Esophagus squamous epithelium (tissue), 5 donors: ENCODE data around the gene C22orf23. TPM values are rescaled to one million over a fixed set of nuclear protein-coding genes. Genes with fewer than 3 reads are reported as not detected.
"Not testable (repeated sequence)": the region's sequence is repeated elsewhere in the genome, so short reads cannot be mapped to it uniquely, and the experiment has no call there.

Source experiments
- DNase-seq: peaks from one replicate; lab custom pipeline; 2025; lab: John Stamatoyannopoulos, UW
- H3K27ac ChIP-seq, 4 donors: fragments of 200-600 bp; sonication (generic); one replicate each; pipeline ENCODE4 v1.5.1; 2016 to 2019; ENCODE audit warnings: mild to moderate bottlenecking in 1 of 4
- H3K27me3 ChIP-seq, 4 donors: fragments of 200-600 bp; sonication (generic); 1 replicate in 3 of 4; 2 replicates in 1 of 4; pipeline versions ENCODE4 v1.5.1 to v1.6.0; 2017 to 2021; ENCODE audit warnings: antibody characterized with exemption in 1 of 4
- H3K36me3 ChIP-seq, 3 donors: fragments of 200-600 bp; sonication (generic); one replicate each; pipeline ENCODE4 v1.5.1; 2016 to 2019
- H3K4me1 ChIP-seq, 3 donors: fragments of 200-600 bp; sonication (generic); one replicate each; pipeline ENCODE4 v1.5.1; 2017 to 2019
- H3K4me3 ChIP-seq, 4 donors: fragments of 200-600 bp; sonication (generic); 1 replicate in 3 of 4; 2 replicates in 1 of 4; pipeline ENCODE4 v1.5.1; 2016 to 2019; ENCODE audit warnings: mild to moderate bottlenecking in 2 of 4, moderate library complexity in 1 of 4
- H3K9me3 ChIP-seq, 3 donors: fragments of 200-600 bp; sonication (generic); one replicate each; pipeline ENCODE4 v1.5.1; 2016 to 2019
- CTCF ChIP-seq, 6 experiments: fragments of 450-650 bp in 4 of 6; fragments of 200-600 bp in 2 of 6; sonication (generic) in 2 of 6; IDR thresholded peaks; one replicate each; pipeline ENCODE4 v1.5.1; 2016 to 2019; ENCODE audit warnings: antibody characterized with exemption in 6 of 6, mild to moderate bottlenecking in 4 of 6, moderate library complexity in 4 of 6
- POLR2A ChIP-seq, 4 donors: fragments of 450-650 bp; IDR thresholded peaks; one replicate each; pipeline ENCODE4 v1.6.1; 2017; ENCODE audit warnings: antibody characterized with exemption in 4 of 4, mild to moderate bottlenecking in 4 of 4, moderate library complexity in 3 of 4
- WGBS, 2 donors: methylation state at CpG; one replicate each; pipeline ENCODE4 v1.1.5; 2018; 5-methylcytosine and 5-hydroxymethylcytosine counted together
- intact Hi-C: fragments of 100-400 bp; cut with DNase I; formaldehyde crosslinking; loops from one replicate; pipeline ENCODE4 v1.15.0; 2022
- total RNA-seq, 4 donors: library from RNA; depleted of rRNA; stranded (reverse); fragments of >200 nt; gene quantifications; one replicate each; pipeline ENCODE4 v1.1.0, GENCODE V29; 2016
- donor health status: DM: yes; HTN: yes; CAD: no.

The C22orf23 gene
- total RNA-seq, 4 donors from 2014 or later: 0.13 to 0.38 TPM; not detected in 2

GRCh38 chr22:37976547-37976946 is 23.1 kb upstream of the C22orf23 start:
- no peaks in the 10 kb centered on the region for H3K9me3 ChIP-seq
- peaks cover 0 to 39% (median 0%) of the 10 kb centered on the region in 3 donors for H3K36me3 ChIP-seq
- TF ChIP-seq POLR2A (IDR thresholded peaks at IDR 0.05) (no peak), CTCF (IDR thresholded peaks at IDR 0.05) (no peak)
- DNase-seq: no peak
- no peaks in the 10 kb centered on the region for H3K27me3 ChIP-seq
- H3K4me1 ChIP-seq: peaks cover 0 to 7% (median 0%) of the 10 kb centered on the region in 3 donors
- 94 to 100% methylated on average over 2 to 3 of the region's 4 CpGs for WGBS, 2 donors
- H3K4me3 ChIP-seq: no peak overlapping the region
- intact Hi-C loops: no loop called here
- H3K27ac ChIP-seq: no peak overlapping the region

- not testable (repeated sequence) for H3K9me3 ChIP-seq, H3K4me1 ChIP-seq, H3K27me3 ChIP-seq
Measured at GRCh38 chr22:37976022-37976421, 22.6 kb upstream of the C22orf23 start.

GRCh38 chr22:37975153-37975552 is 21.8 kb upstream of the C22orf23 start:
- Histone ChIP-seq H3K4me1 (peaks cover 0 to 7% (median 0%) of the 10 kb centered on the region in 3 donors), H3K27ac (no peak overlapping the region), H3K4me3 (no peak overlapping the region), H3K9me3 (no peaks in the 10 kb centered on the region), H3K27me3 (no peaks in the 10 kb centered on the region), H3K36me3 (peaks cover 0 to 39% (median 0%) of the 10 kb centered on the region in 3 donors)
- WGBS, 2 donors: 75 to 77% methylated on average over 2 of the region's 2 CpGs
- intact Hi-C loops: no loop called here
- TF ChIP-seq CTCF (IDR thresholded peaks at IDR 0.05): no peak
- no peak for TF ChIP-seq POLR2A (IDR thresholded peaks at IDR 0.05)
- no peak for DNase-seq

More at GRCh38 chr22:37976022-37976421, 22.6 kb upstream of the C22orf23 start:
- peaks cover 0 to 39% (median 0%) of the 10 kb centered on the region in 3 donors for H3K36me3 ChIP-seq
- 73 to 81% methylated on average over 8 of the region's 8 CpGs for WGBS, 2 donors
- intact Hi-C loops, H3K4me3 ChIP-seq, DNase-seq, H3K27ac ChIP-seq: not testable (repeated sequence)

GRCh38 chr22:37973271-37974170 is 20.1 kb upstream of the C22orf23 start:
- no peak for TF ChIP-seq CTCF (IDR thresholded peaks at IDR 0.05)
- no peak for TF ChIP-seq POLR2A (IDR thresholded peaks at IDR 0.05)
- H3K27me3 ChIP-seq: no peaks in the 10 kb centered on the region
- no peak overlapping the region for H3K27ac ChIP-seq
- WGBS, 2 donors: 84 to 96% methylated on average over 4 to 7 of the region's 33 CpGs
- peaks cover 0 to 7% (median 0%) of the 10 kb centered on the region in 3 donors for H3K4me1 ChIP-seq
- intact Hi-C loops: no loop called here
- no peak for DNase-seq
- H3K4me3 ChIP-seq: no peak overlapping the region
- H3K36me3 ChIP-seq: peaks cover 0 to 52% (median 3%) of the 10 kb centered on the region in 3 donors
- H3K9me3 ChIP-seq: no peaks in the 10 kb centered on the region

- Histone ChIP-seq H3K27me3 (no peaks in the 10 kb centered on the region), H3K36me3 (peaks cover 9 to 55% (median 13%) of the 10 kb centered on the region in 3 donors), H3K9me3 (no peaks in the 10 kb centered on the region), H3K4me3 (no peak overlapping the region), H3K27ac (no peak overlapping the region), H3K4me1 (peaks cover 0 to 7% (median 0%) of the 10 kb centered on the region in 3 donors)
- DNase-seq: no peak
- 43 to 67% methylated on average over 1 of the region's 3 CpGs for WGBS, 2 donors
- intact Hi-C loops: no loop called here
- TF ChIP-seq POLR2A (IDR thresholded peaks at IDR 0.05) (no peak), CTCF (IDR thresholded peaks at IDR 0.05) (no peak)
Measured at GRCh38 chr22:37972527-37972926, 19.1 kb upstream of the C22orf23 start.
